WERI-Rb-1 (cell line): ENCODE data around the gene TUT4.
A peak's percentile ranks its signal among the peaks of the same experiment; 100 is the strongest.

Experiments used
- DNase-seq: peaks from one replicate; pipeline ENCODE4 v3.0.0-alpha.2; 2020
- H3K27ac ChIP-seq: fragments of 250-450 bp; sonication (Bioruptor Pico); 2 replicates; pipeline ENCODE4 v1.5.1; 2020; ENCODE audit warnings: mild to moderate bottlenecking, moderate library complexity
- H3K27me3 ChIP-seq: fragments of 250-450 bp; sonication (Bioruptor Pico); 2 replicates; pipeline ENCODE4 v1.5.1; 2021; ENCODE audit warnings: mild to moderate bottlenecking, low read depth, moderate library complexity; ENCODE audit not compliant: insufficient read depth, severe bottlenecking
- H3K36me3 ChIP-seq: fragments of 250-450 bp; sonication (Bioruptor Pico); 2 replicates; pipeline ENCODE4 v1.5.1; 2020; ENCODE audit warnings: mild to moderate bottlenecking, moderate library complexity
- H3K4me3 ChIP-seq: 2 replicates; pipeline ENCODE4 v1.5.1; 2011; ENCODE audit warnings: low read depth, mild to moderate bottlenecking, control low read depth, low read length
- H3K9me3 ChIP-seq: fragments of 250-450 bp; sonication (Bioruptor Pico); 2 replicates; pipeline ENCODE4 v1.5.1; 2021; ENCODE audit warnings: mild to moderate bottlenecking, moderate library complexity; ENCODE audit not compliant: severe bottlenecking
- TF ChIP-seq, protein P1 (sequence below): IDR thresholded peaks from 2 replicates; pipeline ENCODE4 v1.5.1; 2011; ENCODE audit warnings: low read depth, mild to moderate bottlenecking, control low read depth, inconsistent platforms, low read length

The TUT4 gene

GRCh38 chr1:52562766-52563165 is 9.9 kb upstream of the TUT4 start:
- Histone ChIP-seq H3K9me3 (no peaks in the 10 kb centered on the region), H3K4me3 (no peak overlapping the region), H3K27ac (no peak overlapping the region), H3K27me3 (no peaks in the 10 kb centered on the region), H3K36me3 (no peaks in the 10 kb centered on the region)
- TF ChIP-seq, protein P1, sequence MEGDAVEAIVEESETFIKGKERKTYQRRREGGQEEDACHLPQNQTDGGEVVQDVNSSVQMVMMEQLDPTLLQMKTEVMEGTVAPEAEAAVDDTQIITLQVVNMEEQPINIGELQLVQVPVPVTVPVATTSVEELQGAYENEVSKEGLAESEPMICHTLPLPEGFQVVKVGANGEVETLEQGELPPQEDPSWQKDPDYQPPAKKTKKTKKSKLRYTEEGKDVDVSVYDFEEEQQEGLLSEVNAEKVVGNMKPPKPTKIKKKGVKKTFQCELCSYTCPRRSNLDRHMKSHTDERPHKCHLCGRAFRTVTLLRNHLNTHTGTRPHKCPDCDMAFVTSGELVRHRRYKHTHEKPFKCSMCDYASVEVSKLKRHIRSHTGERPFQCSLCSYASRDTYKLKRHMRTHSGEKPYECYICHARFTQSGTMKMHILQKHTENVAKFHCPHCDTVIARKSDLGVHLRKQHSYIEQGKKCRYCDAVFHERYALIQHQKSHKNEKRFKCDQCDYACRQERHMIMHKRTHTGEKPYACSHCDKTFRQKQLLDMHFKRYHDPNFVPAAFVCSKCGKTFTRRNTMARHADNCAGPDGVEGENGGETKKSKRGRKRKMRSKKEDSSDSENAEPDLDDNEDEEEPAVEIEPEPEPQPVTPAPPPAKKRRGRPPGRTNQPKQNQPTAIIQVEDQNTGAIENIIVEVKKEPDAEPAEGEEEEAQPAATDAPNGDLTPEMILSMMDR = no peak
- DNase-seq = no peak

DNA sequence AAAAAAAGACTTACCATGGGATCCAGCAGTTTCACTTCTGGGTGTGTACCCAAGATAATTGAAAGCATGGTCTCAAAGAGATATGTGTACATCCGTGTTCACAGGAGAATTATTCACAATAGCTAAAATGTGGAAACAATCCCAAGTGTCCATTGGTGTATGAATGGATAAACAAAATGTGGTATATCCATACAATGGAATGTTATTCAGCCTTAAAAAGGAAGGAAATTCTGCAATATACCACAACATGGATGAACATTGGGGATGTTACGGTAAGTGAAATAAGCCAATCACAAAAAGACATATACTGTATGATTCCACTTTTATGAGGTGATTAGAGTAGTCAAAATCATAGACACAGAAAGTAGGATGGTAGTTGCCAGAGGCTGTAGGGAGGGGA is 7.0 kb upstream of the TUT4 start:
- Histone ChIP-seq H3K4me3 (no peak overlapping the region), H3K36me3 (no peaks in the 10 kb centered on the region), H3K27me3 (no peaks in the 10 kb centered on the region), H3K27ac (no peak overlapping the region), H3K9me3 (no peaks in the 10 kb centered on the region)
- DNase-seq = no peak
- TF ChIP-seq, protein P1 = no peak

- no peak overlapping the region for H3K4me3 ChIP-seq
- DNase-seq = no peak
- H3K9me3 ChIP-seq = no peaks in the 10 kb centered on the region
- no peaks in the 10 kb centered on the region for H3K36me3 ChIP-seq
- TF ChIP-seq, protein P1 = no peak
- no peaks in the 10 kb centered on the region for H3K27me3 ChIP-seq
- H3K27ac ChIP-seq = no peak overlapping the region
Measured at GRCh38 chr1:52558941-52559340, 6.0 kb upstream of the TUT4 start.

DNA sequence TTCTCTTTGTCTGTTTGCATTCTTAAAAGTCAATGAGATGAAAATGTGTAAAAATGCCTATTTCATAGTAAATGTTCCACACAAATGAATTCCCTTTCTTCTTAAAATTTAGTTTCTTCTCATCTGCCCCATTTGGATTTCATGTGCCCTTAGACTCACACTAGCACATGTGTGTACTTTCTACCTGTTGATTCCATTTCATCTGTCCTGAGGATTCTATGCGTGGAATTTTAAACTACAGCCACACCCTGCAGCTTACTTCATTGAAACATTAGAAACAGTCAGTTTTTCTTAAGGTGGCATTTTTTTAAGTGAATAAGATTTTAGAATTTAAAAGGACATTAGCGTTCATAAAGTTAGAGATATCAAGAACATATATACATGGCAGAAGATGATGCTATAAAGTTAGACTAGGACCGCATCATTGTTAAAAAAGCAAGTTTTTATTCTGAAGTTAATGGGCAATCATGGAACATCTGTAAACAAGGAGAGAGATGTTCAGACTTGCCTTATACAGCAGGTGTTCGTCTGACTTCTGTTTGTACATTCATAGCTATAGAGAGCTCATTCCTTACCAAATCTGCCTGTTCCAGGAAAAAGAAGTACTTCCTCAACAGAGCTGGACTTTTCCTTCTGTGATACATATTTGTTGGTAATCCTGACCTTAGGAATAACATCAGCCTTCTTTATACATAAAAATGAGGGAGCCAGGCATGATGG is 3.9 kb upstream of the TUT4 start:
- peaks cover 4% of the 10 kb centered on the region for H3K36me3 ChIP-seq
- H3K9me3 ChIP-seq = no peaks in the 10 kb centered on the region
- TF ChIP-seq, protein P1 = no peak
- no peak overlapping the region for H3K27ac ChIP-seq
- H3K4me3 ChIP-seq = no peak overlapping the region
- no peak for DNase-seq
- no peaks in the 10 kb centered on the region for H3K27me3 ChIP-seq

GRCh38 chr1:52554756-52555155 is 1.9 kb upstream of the TUT4 start:
- no peak for DNase-seq
- Histone ChIP-seq H3K27me3 (no peaks in the 10 kb centered on the region), H3K27ac (peak overlapping the region; percentile 97), H3K9me3 (no peaks in the 10 kb centered on the region), H3K4me3 (peak overlapping the region; percentile 76), H3K36me3 (peaks cover 4% of the 10 kb centered on the region)
- TF ChIP-seq, protein P1 = no peak

GRCh38 chr1:52554267-52554640 is 1.4 kb upstream of the TUT4 start:
- DNase-seq = no peak
- Histone ChIP-seq H3K27ac (peak overlapping the region; percentile 97), H3K27me3 (no peaks in the 10 kb centered on the region), H3K36me3 (peaks cover 4% of the 10 kb centered on the region), H3K9me3 (no peaks in the 10 kb centered on the region), H3K4me3 (peak overlapping the region; percentile 76)
- TF ChIP-seq, protein P1 = no peak
